IPS-15b (cell line): ENCODE results near the gene YJU2.

Experiments
- H3K27me3 ChIP-seq: one replicate; pipeline ENCODE4 v1.6.1; 2013; ENCODE audit warnings: low read length; ENCODE audit not compliant: control insufficient read depth, insufficient read depth
- H3K36me3 ChIP-seq: one replicate; pipeline ENCODE4 v1.6.1; 2013; ENCODE audit warnings: low read length; ENCODE audit not compliant: control insufficient read depth, insufficient read depth
- H3K4me1 ChIP-seq: one replicate; pipeline ENCODE4 v1.6.1; 2013; ENCODE audit warnings: mild to moderate bottlenecking, low read length; ENCODE audit not compliant: control insufficient read depth, insufficient read depth
- H3K4me3 ChIP-seq: one replicate; pipeline ENCODE4 v1.5.1; 2013; ENCODE audit warnings: low read depth, low read length
- H3K9ac ChIP-seq: one replicate; pipeline ENCODE4 v1.6.1; 2013; ENCODE audit warnings: low read depth, mild to moderate bottlenecking, low read length
- H3K9me3 ChIP-seq: one replicate; pipeline ENCODE4 v1.6.1; 2013; ENCODE audit warnings: mild to moderate bottlenecking, low read length; ENCODE audit not compliant: control insufficient read depth, insufficient read depth

YJU2 gene

GRCh38 chr19:4295972-4296771 lies 49.3 kb downstream of the YJU2 start:
- Histone ChIP-seq H3K4me3 (no peak overlapping the region), H3K27me3 (peaks cover 2% of the 10 kb centered on the region), H3K9me3 (no peaks in the 10 kb centered on the region), H3K4me1 (no peaks in the 10 kb centered on the region), H3K36me3 (no peaks in the 10 kb centered on the region), H3K9ac (no peak overlapping the region)

DNA sequence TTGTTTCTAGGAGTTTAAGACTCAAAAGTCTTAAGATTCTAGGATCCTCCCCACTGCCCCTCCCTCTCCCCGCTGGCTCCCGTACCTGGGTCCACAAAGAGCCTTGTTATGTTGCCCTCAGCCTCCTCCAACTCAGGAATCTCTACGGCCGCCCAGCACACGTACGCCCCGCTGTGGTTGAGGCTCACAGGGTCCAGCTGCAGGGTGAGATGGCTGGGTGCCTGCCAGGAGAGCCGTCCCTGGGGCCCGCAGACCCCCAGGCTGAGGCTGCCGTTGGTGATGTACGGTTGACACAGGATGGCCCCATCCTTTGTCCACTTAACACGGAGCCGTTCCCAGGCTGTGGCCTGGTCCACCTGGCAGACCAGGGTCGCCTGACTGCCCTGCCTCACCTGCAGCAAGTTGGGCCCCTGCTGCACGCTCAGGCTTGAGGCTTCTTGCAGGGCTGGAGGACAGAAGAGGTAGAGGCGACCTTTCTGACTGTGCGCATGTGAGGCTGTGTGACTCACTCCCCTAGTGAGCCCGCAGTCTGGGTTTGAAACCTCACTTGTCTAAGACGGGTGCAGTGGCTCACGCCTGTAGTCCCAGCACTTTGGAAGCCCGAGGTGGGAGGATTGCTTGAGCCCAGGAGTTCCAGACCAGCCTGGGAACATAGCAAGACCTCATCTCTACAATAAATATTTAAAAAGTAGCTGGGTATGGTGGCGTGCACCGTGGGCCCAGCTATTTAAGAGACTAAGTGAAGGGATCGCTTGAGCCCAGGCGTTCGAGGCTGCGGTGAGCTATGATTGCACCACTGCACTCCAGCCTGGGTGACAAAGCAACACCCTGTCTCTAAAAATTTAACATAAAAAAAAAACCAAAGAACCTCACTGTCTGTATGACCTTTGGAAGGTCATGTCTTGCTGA lies 51.3 kb downstream of the YJU2 start:
- Histone ChIP-seq H3K9ac (no peak overlapping the region), H3K27me3 (peaks cover 2% of the 10 kb centered on the region), H3K4me1 (no peaks in the 10 kb centered on the region), H3K4me3 (no peak overlapping the region), H3K36me3 (no peaks in the 10 kb centered on the region), H3K9me3 (no peaks in the 10 kb centered on the region)

- H3K4me3 ChIP-seq, result no peak overlapping the region
- H3K27me3 ChIP-seq, result peaks cover 2% of the 10 kb centered on the region
- no peak overlapping the region for H3K9ac ChIP-seq
- no peaks in the 10 kb centered on the region for H3K9me3 ChIP-seq
- H3K4me1 ChIP-seq, result no peaks in the 10 kb centered on the region
- no peaks in the 10 kb centered on the region for H3K36me3 ChIP-seq
Measured at GRCh38 chr19:4298810-4299550, 52.1 kb downstream of the YJU2 start.

DNA sequence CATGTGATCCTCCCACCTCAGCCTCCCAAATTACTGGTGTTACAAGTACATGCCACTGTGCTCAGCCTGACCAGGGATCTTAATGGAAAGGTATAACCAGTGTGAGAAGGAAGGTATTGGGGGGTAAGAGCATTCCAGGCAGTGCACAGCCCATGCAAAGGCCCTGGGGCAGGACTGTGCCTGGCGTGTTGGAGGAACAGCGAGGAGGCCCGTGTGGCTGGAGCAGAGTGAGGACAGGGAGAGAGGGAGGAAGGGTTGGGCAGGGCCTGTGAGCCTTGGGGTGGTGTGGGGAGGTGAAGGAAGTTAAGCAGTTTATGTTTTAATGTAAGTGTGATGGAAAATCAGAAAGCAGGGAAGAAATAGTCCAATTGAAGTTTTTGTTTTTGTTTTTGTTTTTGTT lies 53.7 kb downstream of the YJU2 start:
- Histone ChIP-seq H3K9me3 (no peaks in the 10 kb centered on the region), H3K36me3 (no peaks in the 10 kb centered on the region), H3K4me1 (peaks cover 3% of the 10 kb centered on the region), H3K27me3 (peaks cover 2% of the 10 kb centered on the region), H3K4me3 (no peak overlapping the region), H3K9ac (no peak overlapping the region)

- H3K9ac ChIP-seq, result no peak overlapping the region
- no peaks in the 10 kb centered on the region for H3K9me3 ChIP-seq
- H3K36me3 ChIP-seq, result peaks cover 1% of the 10 kb centered on the region
- H3K27me3 ChIP-seq, result no peaks in the 10 kb centered on the region
- H3K4me1 ChIP-seq, result peaks cover 3% of the 10 kb centered on the region
- no peak overlapping the region for H3K4me3 ChIP-seq
Measured at GRCh38 chr19:4301590-4302242, 54.8 kb downstream of the YJU2 start.

- Histone ChIP-seq H3K4me3 (no peak within 1 kb of the TSS), H3K36me3 (peaks cover 6% of the 10 kb centered on the region), H3K27me3 (no peaks in the 10 kb centered on the region), H3K9ac (no peak within 1 kb of the TSS), H3K4me1 (peaks cover 3% of the 10 kb centered on the region), H3K9me3 (no peaks in the 10 kb centered on the region)
Measured at GRCh38 chr19:4302243-4302640, 55.4 kb downstream of the YJU2 start, which contains the start of gene TMIGD2. Gene TMIGD2 (minus strand): TSS chr19:4302389. CDS start chr19:4302385, 4 bp downstream.

- Histone ChIP-seq H3K9me3 (no peaks in the 10 kb centered on the region), H3K9ac (no peak overlapping the region), H3K36me3 (peaks cover 13% of the 10 kb centered on the region), H3K4me3 (peak overlapping the region; percentile 39), H3K4me1 (peaks cover 3% of the 10 kb centered on the region), H3K27me3 (no peaks in the 10 kb centered on the region)
Measured at GRCh38 chr19:4303819-4304537, 57.1 kb downstream of the YJU2 start.

- no peaks in the 10 kb centered on the region for H3K9me3 ChIP-seq
- H3K9ac ChIP-seq, result no peak within 1 kb of the TSS
- peak within 1 kb of the TSS; percentile 39 for H3K4me3 ChIP-seq
- H3K27me3 ChIP-seq, result no peaks in the 10 kb centered on the region
- H3K4me1 ChIP-seq, result peaks cover 3% of the 10 kb centered on the region
- peaks cover 13% of the 10 kb centered on the region for H3K36me3 ChIP-seq
Measured at GRCh38 chr19:4304538-4305256, 57.8 kb downstream of the YJU2 start, which contains the start of gene FSD1. Gene FSD1 (plus strand): TSS chr19:4304598. CDS start chr19:4304747, 149 bp downstream.

GRCh38 chr19:4305257-4305612 lies 58.4 kb downstream of the YJU2 start:
- H3K36me3 ChIP-seq, result peaks cover 15% of the 10 kb centered on the region
- no peaks in the 10 kb centered on the region for H3K27me3 ChIP-seq
- peak overlapping the region; percentile 33 for H3K4me3 ChIP-seq
- H3K9me3 ChIP-seq, result no peaks in the 10 kb centered on the region
- no peak overlapping the region for H3K9ac ChIP-seq
- peaks cover 3% of the 10 kb centered on the region for H3K4me1 ChIP-seq

- peaks cover 19% of the 10 kb centered on the region for H3K36me3 ChIP-seq
- H3K27me3 ChIP-seq, result no peaks in the 10 kb centered on the region
- no peaks in the 10 kb centered on the region for H3K9me3 ChIP-seq
- H3K4me1 ChIP-seq, result peaks cover 3% of the 10 kb centered on the region
- no peak overlapping the region for H3K4me3 ChIP-seq
- H3K9ac ChIP-seq, result no peak overlapping the region
Measured at GRCh38 chr19:4305659-4306058, 58.8 kb downstream of the YJU2 start.
